HL-60 (cell line): ENCODE measurements around the gene TSPAN18.

Source experiments
- DNase-seq, 2 experiments: peaks; one replicate each; pipeline ENCODE4 v3.0.0-alpha.2; 2010 to 2020; ENCODE audit warnings: low read depth in 1 of 2, low spot score in 1 of 2
- H3K27ac ChIP-seq: fragments of 250-450 bp; sonication (Bioruptor Pico); replicated peaks from 2 replicates; pipeline ENCODE4 v1.5.1; 2020; ENCODE audit warnings: mild to moderate bottlenecking, moderate library complexity
- H3K27me3 ChIP-seq: fragments of 250-450 bp; sonication (Bioruptor Pico); 2 replicates; pipeline ENCODE4 v1.5.1; 2021; ENCODE audit warnings: mild to moderate bottlenecking, moderate library complexity; ENCODE audit not compliant: insufficient read depth, poor library complexity, severe bottlenecking
- H3K4me3 ChIP-seq: replicated peaks from 2 replicates; pipeline ENCODE4 v1.5.1; 2011; ENCODE audit warnings: mild to moderate bottlenecking, control low read depth, low read length; ENCODE audit not compliant: insufficient read depth
- CTCF ChIP-seq: IDR thresholded peaks from one replicate; pipeline ENCODE4 v1.5.1; 2011; ENCODE audit warnings: low read length, control low read depth, inconsistent platforms; ENCODE audit not compliant: insufficient read depth
- GABPA ChIP-seq: IDR thresholded peaks from 2 replicates; pipeline ENCODE4 v1.6.1; 2012; ENCODE audit warnings: low read depth
- POLR2AphosphoS5 ChIP-seq: IDR thresholded peaks from 2 replicates; pipeline ENCODE4 v1.6.1; 2012; ENCODE audit warnings: low read depth
- REST ChIP-seq: IDR thresholded peaks from 2 replicates; pipeline ENCODE4 v1.6.1; 2012; ENCODE audit warnings: low read depth; ENCODE audit not compliant: insufficient replicate concordance
- SPI1 ChIP-seq: IDR thresholded peaks from 2 replicates; pipeline ENCODE4 v1.6.1; 2012; ENCODE audit warnings: low read depth, mild to moderate bottlenecking, borderline replicate concordance

TSPAN18 gene

GRCh38 chr11:44709966-44710365 is 16.8 kb upstream of the TSPAN18 start:
- DNase-seq = no peak
- TF ChIP-seq GABPA (no peak), POLR2AphosphoS5 (no peak), CTCF (no peak), REST (no peak), SPI1 (no peak)
- Histone ChIP-seq H3K4me3 (no peak overlapping the region), H3K27ac (no peak overlapping the region), H3K27me3 (peaks cover 2% of the 10 kb centered on the region)

GRCh38 chr11:44711113-44711786 is 15.5 kb upstream of the TSPAN18 start:
- TF ChIP-seq POLR2AphosphoS5 (no peak), REST (no peak), SPI1 (no peak), CTCF (no peak), GABPA (no peak)
- peaks cover 2% of the 10 kb centered on the region for H3K27me3 ChIP-seq
- DNase-seq = no peak
- no peak overlapping the region for H3K27ac ChIP-seq
- no peak overlapping the region for H3K4me3 ChIP-seq

- TF ChIP-seq POLR2AphosphoS5 (no peak), REST (no peak), CTCF (no peak), GABPA (no peak), SPI1 (no peak)
- Histone ChIP-seq H3K27me3 (peaks cover 2% of the 10 kb centered on the region), H3K27ac (no peak overlapping the region), H3K4me3 (no peak overlapping the region)
- DNase-seq = no peak
Measured at GRCh38 chr11:44711787-44712608, 14.8 kb upstream of the TSPAN18 start.
